CD14-positive monocyte (primary cell): ENCODE results near the gene ADAMTS3. TPM values are rescaled to one million over a fixed set of nuclear protein-coding genes. Genes with fewer than 3 reads are reported as not detected.

Experiments
- DNase-seq, 3 donors: peaks; one replicate each; pipeline ENCODE4 v3.0.0-alpha.2; 2011 to 2022
- H2AFZ ChIP-seq: 2 replicates; pipeline ENCODE4 v1.6.0; 2012; ENCODE audit warnings: mild to moderate bottlenecking, low read depth, low read length, inconsistent platforms; ENCODE audit not compliant: insufficient read depth, poor library complexity, severe bottlenecking
- H3K27ac ChIP-seq, 2 donors: 1 replicate in 1 of 2; 2 replicates in 1 of 2; pipeline ENCODE4 v1.5.1; 2012 to 2013; ENCODE audit warnings: low read length in 2 of 2, control low read depth in 1 of 2, inconsistent platforms in 1 of 2, low read depth in 1 of 2, mild to moderate bottlenecking in 1 of 2
- H3K27me3 ChIP-seq, 2 donors: one replicate each; pipeline versions ENCODE4 v1.6.0 to v1.6.1; 2011 to 2013; ENCODE audit warnings: low read length in 2 of 2; ENCODE audit not compliant: control insufficient read depth in 2 of 2, insufficient read depth in 2 of 2
- H3K36me3 ChIP-seq, 2 donors: replicated peaks in 1 of 2; 1 replicate in 1 of 2; 2 replicates in 1 of 2; pipeline versions ENCODE4 v1.5.1 to v1.6.1; 2012 to 2013; ENCODE audit warnings: low read length in 2 of 2, control low read depth in 1 of 2, inconsistent platforms in 1 of 2, mild to moderate bottlenecking in 1 of 2; ENCODE audit not compliant: insufficient read depth in 2 of 2, control insufficient read depth in 1 of 2
- H3K4me1 ChIP-seq, 2 donors: 1 replicate in 1 of 2; 2 replicates in 1 of 2; pipeline versions ENCODE4 v1.5.1 to v1.6.1; 2012 to 2013; ENCODE audit warnings: low read length in 2 of 2, control low read depth in 1 of 2, inconsistent platforms in 1 of 2, mild to moderate bottlenecking in 1 of 2, moderate library complexity in 1 of 2; ENCODE audit not compliant: insufficient read depth in 2 of 2, control insufficient read depth in 1 of 2
- H3K4me2 ChIP-seq: replicated peaks from 2 replicates; pipeline ENCODE3; 2012; ENCODE audit warnings: low read length, moderate library complexity, mild to moderate bottlenecking; ENCODE audit not compliant: poor library complexity, severe bottlenecking; ENCODE audit errors: extremely low read depth
- H3K4me3 ChIP-seq, 3 experiments: fragments of 200-600 bp in 1 of 3; sonication (generic) in 1 of 3; replicated peaks in 1 of 3; 1 replicate in 2 of 3; 2 replicates in 1 of 3; pipeline ENCODE4 v1.5.1; 2011 to 2013; ENCODE audit warnings: low read length in 3 of 3, mild to moderate bottlenecking in 3 of 3, control low read depth in 2 of 3, low read depth in 2 of 3, inconsistent platforms in 1 of 3, moderate library complexity in 1 of 3
- H3K79me2 ChIP-seq: 2 replicates; pipeline ENCODE4 v1.6.0; 2012; ENCODE audit warnings: mild to moderate bottlenecking, control low read depth, inconsistent platforms, low read length, moderate library complexity; ENCODE audit not compliant: insufficient read depth
- H3K9ac ChIP-seq: 2 replicates; pipeline ENCODE4 v1.6.0; 2017; ENCODE audit warnings: low read length, mild to moderate bottlenecking; ENCODE audit not compliant: insufficient read depth, poor library complexity, severe bottlenecking
- H3K9me3 ChIP-seq, 2 donors: replicated peaks in 1 of 2; 1 replicate in 1 of 2; 2 replicates in 1 of 2; pipeline versions ENCODE4 v1.5.1 to v1.6.1; 2012 to 2013; ENCODE audit warnings: low read length in 2 of 2, control low read depth in 1 of 2; ENCODE audit not compliant: control insufficient read depth in 1 of 2, insufficient read depth in 1 of 2
- H4K20me1 ChIP-seq: 2 replicates; pipeline ENCODE4 v1.6.0; 2012; ENCODE audit warnings: mild to moderate bottlenecking, low read length, control low read depth, moderate library complexity; ENCODE audit not compliant: insufficient read depth
- H3K27ac Mint-ChIP-seq, 7 donors: one replicate each; pipeline ENCODE4 v1.8.0; 2020; ENCODE audit warnings: mild to moderate bottlenecking in 7 of 7, mixed read lengths in 7 of 7, moderate library complexity in 6 of 7, inconsistent platforms in 2 of 7
- H3K27me3 Mint-ChIP-seq, 3 donors: one replicate each; pipeline ENCODE4 v1.8.0; 2021 to 2022; ENCODE audit warnings: low read depth in 3 of 3, mild to moderate bottlenecking in 3 of 3, mixed read lengths in 3 of 3, moderate library complexity in 3 of 3, inconsistent platforms in 1 of 3
- H3K36me3 Mint-ChIP-seq, 2 donors: one replicate each; pipeline ENCODE4 v1.8.0; 2020; ENCODE audit warnings: mixed read lengths in 2 of 2, inconsistent platforms in 1 of 2, mild to moderate bottlenecking in 1 of 2
- H3K4me1 Mint-ChIP-seq: one replicate; pipeline ENCODE4 v1.8.0; 2020; ENCODE audit warnings: mild to moderate bottlenecking, mixed read lengths
- H3K4me3 Mint-ChIP-seq, 2 donors: one replicate each; pipeline ENCODE4 v1.8.0; 2020; ENCODE audit warnings: mild to moderate bottlenecking in 2 of 2, mixed read lengths in 2 of 2, moderate library complexity in 1 of 2
- H3K9me3 Mint-ChIP-seq, 7 donors: one replicate each; pipeline ENCODE4 v1.8.0; 2020 to 2022; ENCODE audit warnings: mixed read lengths in 7 of 7, mild to moderate bottlenecking in 6 of 7, moderate library complexity in 6 of 7, inconsistent platforms in 2 of 7
- WGBS: methylation state at CpG from one replicate; pipeline ENCODE4 v1.1.5; 2013; ENCODE audit warnings: missing lambda C conversion rate; ENCODE audit not compliant: insufficient coverage; 5-methylcytosine and 5-hydroxymethylcytosine counted together
- intact Hi-C, 2 donors: fragments of 100-400 bp; cut with micrococcal nuclease; formaldehyde crosslinking; loops; one replicate each; pipeline versions ENCODE4 v1.15.0 to v1.15.1; 2023
- polyA plus RNA-seq, 3 donors: library from polyadenylated mRNA; depleted of rRNA in 1 of 3; unstranded in 2 of 3; stranded (reverse) in 1 of 3; fragments of 300-500 nt in 2 of 3; fragments of >200 nt in 1 of 3; fragmentation: Illumina TruSeq in 2 of 3; gene quantifications; 1 replicate in 2 of 3; 2 replicates in 1 of 3; pipeline ENCODE4 v1.2.3, GENCODE V29; 2012 to 2021
- TF ChIP-seq, protein P1 (sequence below): fragments of 200-600 bp; IDR thresholded peaks from one replicate; pipeline ENCODE4 v1.8.0; 2022; ENCODE audit warnings: antibody characterized with exemption, mild to moderate bottlenecking

The ADAMTS3 gene
- polyA plus RNA-seq, 3 donors, result not detected

DNA sequence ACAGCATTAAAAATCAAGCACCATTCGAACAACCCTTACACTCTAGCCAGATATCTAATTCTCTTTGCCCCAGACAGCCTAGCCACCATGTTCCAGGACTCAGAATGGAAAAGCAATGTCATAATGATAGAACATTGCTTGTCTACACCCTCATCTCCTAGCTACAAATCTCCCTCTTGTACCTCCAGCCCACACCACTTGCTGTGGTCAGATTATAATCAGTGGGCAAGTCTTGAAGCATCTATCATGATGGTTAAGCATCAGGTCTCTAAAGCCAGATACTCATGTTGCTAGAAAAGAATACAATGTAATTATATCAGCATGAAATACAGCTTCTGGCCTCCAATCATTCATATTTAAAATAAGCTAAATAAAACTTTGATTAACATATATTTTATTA is 268.9 kb downstream of the ADAMTS3 start:
- Histone ChIP-seq H3K36me3 (no peaks in the 10 kb centered on the region), H3K4me1 (no peaks in the 10 kb centered on the region), H3K27ac (no peak overlapping the region), H4K20me1 (no peaks in the 10 kb centered on the region), H3K9me3 (no peaks in the 10 kb centered on the region), H3K79me2 (no peaks in the 10 kb centered on the region), H3K9ac (no peak overlapping the region), H3K4me2 (no peak overlapping the region), H3K27me3 (no peaks in the 10 kb centered on the region), H3K4me3 (no peak overlapping the region), H2AFZ (no peak overlapping the region)
- Mint-ChIP-seq H3K27ac (no peak overlapping the region), H3K4me1 (no peaks in the 10 kb centered on the region), H3K36me3 (no peaks in the 10 kb centered on the region), H3K9me3 (no peaks in the 10 kb centered on the region), H3K27me3 (no peaks in the 10 kb centered on the region), H3K4me3 (no peak overlapping the region)
- no peak for DNase-seq
- WGBS, result no CpG with 5 or more reads among the region's 1 CpG
- TF ChIP-seq, protein P1, sequence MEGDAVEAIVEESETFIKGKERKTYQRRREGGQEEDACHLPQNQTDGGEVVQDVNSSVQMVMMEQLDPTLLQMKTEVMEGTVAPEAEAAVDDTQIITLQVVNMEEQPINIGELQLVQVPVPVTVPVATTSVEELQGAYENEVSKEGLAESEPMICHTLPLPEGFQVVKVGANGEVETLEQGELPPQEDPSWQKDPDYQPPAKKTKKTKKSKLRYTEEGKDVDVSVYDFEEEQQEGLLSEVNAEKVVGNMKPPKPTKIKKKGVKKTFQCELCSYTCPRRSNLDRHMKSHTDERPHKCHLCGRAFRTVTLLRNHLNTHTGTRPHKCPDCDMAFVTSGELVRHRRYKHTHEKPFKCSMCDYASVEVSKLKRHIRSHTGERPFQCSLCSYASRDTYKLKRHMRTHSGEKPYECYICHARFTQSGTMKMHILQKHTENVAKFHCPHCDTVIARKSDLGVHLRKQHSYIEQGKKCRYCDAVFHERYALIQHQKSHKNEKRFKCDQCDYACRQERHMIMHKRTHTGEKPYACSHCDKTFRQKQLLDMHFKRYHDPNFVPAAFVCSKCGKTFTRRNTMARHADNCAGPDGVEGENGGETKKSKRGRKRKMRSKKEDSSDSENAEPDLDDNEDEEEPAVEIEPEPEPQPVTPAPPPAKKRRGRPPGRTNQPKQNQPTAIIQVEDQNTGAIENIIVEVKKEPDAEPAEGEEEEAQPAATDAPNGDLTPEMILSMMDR, result no peak
- intact Hi-C loops, result no loop called here

DNA sequence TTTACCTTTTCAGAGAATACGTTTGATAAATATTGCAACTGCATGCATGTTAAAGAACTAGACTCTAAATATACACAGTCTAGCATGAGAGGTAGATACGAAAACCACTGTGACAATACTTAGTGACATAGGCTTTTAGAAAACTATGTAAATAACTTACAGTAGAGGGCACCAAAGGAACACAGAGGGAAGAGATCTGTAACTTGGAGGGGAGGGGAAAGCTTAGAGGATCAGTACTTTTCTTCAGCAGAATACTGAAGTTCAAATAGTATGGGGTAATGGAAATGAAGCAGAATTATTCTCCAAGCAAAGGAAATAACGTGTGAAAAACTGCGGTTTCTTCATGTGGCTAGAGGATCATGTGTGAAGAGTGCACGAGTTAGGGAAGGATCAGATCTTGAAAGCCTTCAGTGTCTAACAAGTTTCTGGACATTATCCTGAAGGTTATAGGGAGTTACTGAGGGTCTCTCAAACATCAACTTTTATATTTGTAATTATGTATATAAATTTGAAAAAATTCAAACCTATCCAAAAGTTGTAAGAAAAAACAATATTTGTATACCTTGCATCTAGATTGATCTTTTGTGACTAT is 273.0 kb downstream of the ADAMTS3 start:
- no peak overlapping the region for H3K4me2 ChIP-seq
- Mint-ChIP-seq H3K27me3 (no peaks in the 10 kb centered on the region), H3K27ac (no peak overlapping the region), H3K36me3 (no peaks in the 10 kb centered on the region), H3K4me1 (no peaks in the 10 kb centered on the region), H3K9me3 (peaks cover 0 to 1% (median 0%) of the 10 kb centered on the region in 7 donors), H3K4me3 (no peak overlapping the region)
- no peaks in the 10 kb centered on the region for H4K20me1 ChIP-seq
- H3K36me3 ChIP-seq, result no peaks in the 10 kb centered on the region
- no peak overlapping the region for H3K9ac ChIP-seq
- 42% methylated on average over 2 of the region's 5 CpGs for WGBS
- no peaks in the 10 kb centered on the region for H3K79me2 ChIP-seq
- H2AFZ ChIP-seq, result no peak overlapping the region
- intact Hi-C loops, result no loop called here
- H3K9me3 ChIP-seq, result no peaks in the 10 kb centered on the region
- H3K4me1 ChIP-seq, result no peaks in the 10 kb centered on the region
- no peak for DNase-seq
- no peaks in the 10 kb centered on the region for H3K27me3 ChIP-seq
- H3K4me3 ChIP-seq, result no peak overlapping the region
- TF ChIP-seq, protein P1, result no peak
- no peak overlapping the region for H3K27ac ChIP-seq
